Measurements from ENCODE around the gene RNF149.

The RNF149 gene

GRCh38 chr2:101295895-101296294, 12.6 kb downstream of the RNF149 start:
- no peak for DNase-seq (ENCODE audit: low spot score)

- no peak for DNase-seq (ENCODE audit: low spot score)
Observed at GRCh38 chr2:101294861-101295260, 13.6 kb downstream of the RNF149 start.

- DNase-seq (ENCODE audit: low spot score), result no peak
Observed at GRCh38 chr2:101293544-101293943, 15.0 kb downstream of the RNF149 start.

GRCh38 chr2:101291973-101292372, 16.5 kb downstream of the RNF149 start:
- DNase-seq (ENCODE audit: low spot score), result no peak

GRCh38 chr2:101290711-101291110, 17.8 kb downstream of the RNF149 start:
- DNase-seq (ENCODE audit: low spot score), result no peak

- no peak for DNase-seq (ENCODE audit: low spot score)
Observed at GRCh38 chr2:101287303-101287702, 21.2 kb downstream of the RNF149 start.

GRCh38 chr2:101286684-101287083, 21.8 kb downstream of the RNF149 start:
- DNase-seq (ENCODE audit: low spot score), result no peak

GRCh38 chr2:101282980-101283379, 25.5 kb downstream of the RNF149 start:
- no peak for DNase-seq (ENCODE audit: low spot score)

- DNase-seq (ENCODE audit: low spot score), result no peak
Observed at GRCh38 chr2:101281482-101281881, 27.0 kb downstream of the RNF149 start.

GRCh38 chr2:101278925-101279324, 29.6 kb downstream of the RNF149 start:
- DNase-seq (ENCODE audit: low spot score), result no peak

- peak; percentile 63 for DNase-seq (ENCODE audit: low spot score)
Observed at GRCh38 chr2:101277111-101277510, 31.4 kb downstream of the RNF149 start.

- no peak for DNase-seq (ENCODE audit: low spot score)
Observed at GRCh38 chr2:101274142-101274541, 34.4 kb downstream of the RNF149 start.

GRCh38 chr2:101273056-101273455, 35.4 kb downstream of the RNF149 start:
- no peak for DNase-seq (ENCODE audit: low spot score)

GRCh38 chr2:101272045-101272784, 36.3 kb downstream of the RNF149 start:
- no peak for DNase-seq (ENCODE audit: low spot score)

- no peak for DNase-seq (ENCODE audit: low spot score)
Observed at GRCh38 chr2:101270700-101271259, 37.7 kb downstream of the RNF149 start.

GRCh38 chr2:101267671-101268656, 40.5 kb downstream of the RNF149 start:
- DNase-seq (ENCODE audit: low spot score), result no peak

GRCh38 chr2:101265893-101266499, 42.5 kb downstream of the RNF149 start:
- no peak for DNase-seq (ENCODE audit: low spot score)

- no peak for DNase-seq (ENCODE audit: low spot score)
Observed at GRCh38 chr2:101264360-101264939, 44.1 kb downstream of the RNF149 start.

- no peak for DNase-seq (ENCODE audit: low spot score)
Observed at GRCh38 chr2:101263377-101263800, 45.1 kb downstream of the RNF149 start.

GRCh38 chr2:101262142-101262541, 46.4 kb downstream of the RNF149 start:
- DNase-seq (ENCODE audit: low spot score), result no peak

- DNase-seq (ENCODE audit: low spot score), result no peak
Observed at GRCh38 chr2:101258804-101259203, 49.7 kb downstream of the RNF149 start.

GRCh38 chr2:101256316-101256715, 52.2 kb downstream of the RNF149 start:
- DNase-seq (ENCODE audit: low spot score), result no peak
